Liver (tissue), 9 donors: Measurements from ENCODE around the gene SIGLEC6. TPM values are rescaled to one million over a fixed set of nuclear protein-coding genes. Genes with fewer than 3 reads are reported as not detected.

Experiments used
- DNase-seq: peaks from one replicate; pipeline ENCODE4 v3.0.0-alpha.2; 2017; ENCODE audit warnings: low spot score
- H3K27ac ChIP-seq, 2 donors: one replicate each; pipeline ENCODE4 v1.7.0; 2013; ENCODE audit warnings: inconsistent platforms in 2 of 2, low read length in 2 of 2, control low read depth in 1 of 2, low read depth in 1 of 2, mild to moderate bottlenecking in 1 of 2
- H3K27me3 ChIP-seq, 4 donors: one replicate each; pipeline versions ENCODE4 v1.6.1 to v1.7.0; 2013; ENCODE audit warnings: low read length in 3 of 4, inconsistent platforms in 1 of 4, mild to moderate bottlenecking in 1 of 4, moderate library complexity in 1 of 4; ENCODE audit not compliant: control insufficient read depth in 4 of 4, insufficient read depth in 4 of 4
- H3K36me3 ChIP-seq, 4 donors: one replicate each; pipeline versions ENCODE4 v1.6.1 to v1.7.0; 2013; ENCODE audit warnings: low read length in 3 of 4, mild to moderate bottlenecking in 3 of 4, low read depth in 1 of 4, moderate library complexity in 1 of 4; ENCODE audit not compliant: control insufficient read depth in 4 of 4, insufficient read depth in 3 of 4
- H3K4me1 ChIP-seq, 4 donors: one replicate each; pipeline versions ENCODE4 v1.6.1 to v1.7.0; 2013; ENCODE audit warnings: low read length in 3 of 4, mild to moderate bottlenecking in 3 of 4, moderate library complexity in 1 of 4; ENCODE audit not compliant: control insufficient read depth in 4 of 4, insufficient read depth in 4 of 4
- H3K4me3 ChIP-seq, 3 donors: one replicate each; pipeline versions ENCODE4 v1.6.1 to v1.7.0; 2013; ENCODE audit warnings: low read length in 3 of 3, control low read depth in 1 of 3, low read depth in 1 of 3, mild to moderate bottlenecking in 1 of 3
- H3K9ac ChIP-seq, 2 donors: one replicate each; pipeline ENCODE4 v1.7.0; 2013; ENCODE audit warnings: low read length in 2 of 2, mild to moderate bottlenecking in 2 of 2, moderate library complexity in 2 of 2, control low read depth in 1 of 2, low read depth in 1 of 2
- H3K9me3 ChIP-seq, 4 donors: one replicate each; pipeline versions ENCODE4 v1.6.1 to v1.7.0; 2013; ENCODE audit warnings: low read length in 3 of 4; ENCODE audit not compliant: control insufficient read depth in 4 of 4
- ATF3 ChIP-seq: IDR thresholded peaks from 2 replicates; pipeline ENCODE4 v1.6.1; 2016; ENCODE audit warnings: antibody characterized with exemption
- CTCF ChIP-seq: fragments of 150-350 bp; IDR thresholded peaks from 2 replicates; pipeline ENCODE4 v1.5.1; 2017; ENCODE audit warnings: improper control_type of control experiment, low read depth, low read length; ENCODE audit not compliant: missing input control
- EGR1 ChIP-seq, 2 donors: IDR thresholded peaks; 2 replicates each; pipeline ENCODE4 v1.6.1; 2016 to 2018; ENCODE audit warnings: antibody characterized with exemption in 2 of 2, low read depth in 2 of 2
- FOXA1 ChIP-seq: IDR thresholded peaks from 2 replicates; pipeline ENCODE4 v1.6.1; 2016; ENCODE audit warnings: antibody characterized with exemption
- FOXA2 ChIP-seq: IDR thresholded peaks from 2 replicates; pipeline ENCODE4 v1.6.1; 2016; ENCODE audit warnings: antibody characterized with exemption
- GABPA ChIP-seq, 2 donors: IDR thresholded peaks in 1 of 2; conservative IDR thresholded peaks in 1 of 2; 2 replicates each; pipeline ENCODE4 v1.6.1; 2016; ENCODE audit warnings: antibody characterized with exemption in 2 of 2, mild to moderate bottlenecking in 1 of 2, moderate library complexity in 1 of 2
- HNF4A ChIP-seq, 2 donors: conservative IDR thresholded peaks; 2 replicates each; pipeline ENCODE4 v1.6.1; 2016; ENCODE audit warnings: antibody characterized with exemption in 2 of 2, mild to moderate bottlenecking in 2 of 2
- JUND ChIP-seq, 2 donors: IDR thresholded peaks; 2 replicates each; pipeline ENCODE4 v1.6.1; 2016; ENCODE audit warnings: antibody characterized with exemption in 2 of 2
- MAX ChIP-seq: IDR thresholded peaks from 2 replicates; pipeline ENCODE4 v1.6.1; 2016; ENCODE audit warnings: antibody characterized with exemption
- NR2F2 ChIP-seq: IDR thresholded peaks from 2 replicates; pipeline ENCODE4 v1.6.1; 2016; ENCODE audit warnings: antibody characterized with exemption
- RAD21 ChIP-seq, 2 donors: IDR thresholded peaks; 2 replicates each; pipeline ENCODE4 v1.6.1; 2016; ENCODE audit warnings: antibody characterized with exemption in 2 of 2, mild to moderate bottlenecking in 2 of 2
- REST ChIP-seq: IDR thresholded peaks from 2 replicates; pipeline ENCODE4 v1.6.1; 2016; ENCODE audit warnings: antibody characterized with exemption, mild to moderate bottlenecking
- RXRA ChIP-seq, 2 donors: IDR thresholded peaks; 2 replicates each; pipeline ENCODE4 v1.6.1; 2017 to 2018; ENCODE audit warnings: antibody characterized with exemption in 2 of 2, mild to moderate bottlenecking in 1 of 2
- SP1 ChIP-seq: IDR thresholded peaks from 2 replicates; pipeline ENCODE4 v1.6.1; 2018; ENCODE audit warnings: antibody characterized with exemption, mild to moderate bottlenecking
- TAF1 ChIP-seq: conservative IDR thresholded peaks from 2 replicates; pipeline ENCODE4 v1.6.1; 2016; ENCODE audit warnings: antibody characterized with exemption, mild to moderate bottlenecking
- YY1 ChIP-seq: IDR thresholded peaks from 2 replicates; pipeline ENCODE4 v1.6.1; 2016; ENCODE audit warnings: antibody characterized with exemption, mild to moderate bottlenecking
- WGBS: extraction: QIAGEN DNeasy Blood & Tissue Kit; methylation state at CpG from one replicate; pipeline ENCODE4 v1.1.7; 2013; 5-methylcytosine and 5-hydroxymethylcytosine counted together
- polyA plus RNA-seq, 2 donors: library from polyadenylated mRNA; stranded (reverse) in 1 of 2; unstranded in 1 of 2; fragments of 200-250 nt in 1 of 2; fragments of >200 nt in 1 of 2; fragmentation: Nextera tagmentation in 1 of 2; extraction: Ambion mirVana in 1 of 2; gene quantifications; one replicate each; pipeline versions ENCODE4 v1.2.1 to v1.2.3, GENCODE V29; 2013 to 2015
- total RNA-seq, 2 donors: library from RNA; depleted of rRNA; stranded (reverse); fragments of >200 nt; gene quantifications; one replicate each; pipeline ENCODE4 v1.2.3, GENCODE V29; 2014
- donor health status: healthy.
- donor health status: healthy.
- donor health status: healthy.
- donor health status: healthy.
- donor health status: healthy.

SIGLEC6 gene
- total and polyA plus RNA-seq, 4 donors, result 0.08 to 0.47 (median 0.08) TPM; not detected in 1

- TF ChIP-seq CTCF (no peak), GABPA (IDR thresholded peaks at IDR 0.05 in 1 of 2, conservative IDR thresholded peaks at IDR 0.05 in 1 of 2) (no peak), HNF4A (conservative IDR thresholded peaks at IDR 0.05) (no peak), NR2F2 (no peak), SP1 (no peak)
Observed at GRCh38 chr19:51530616-51531015, 854 bp downstream of the SIGLEC6 start (continued).

- WGBS, result 60% methylated on average over 2 of the region's 2 CpGs
- no peak for DNase-seq
- H3K9me3 ChIP-seq, result no peaks in the 10 kb centered on the region
- peaks cover 0 to 8% (median 1%) of the 10 kb centered on the region in 4 donors for H3K27me3 ChIP-seq
- H3K36me3 ChIP-seq, result no peaks in the 10 kb centered on the region
- H3K27ac ChIP-seq, result no peak overlapping the region
- H3K4me1 ChIP-seq, result no peaks in the 10 kb centered on the region
- no peak overlapping the region for H3K4me3 ChIP-seq
- TF ChIP-seq ATF3, result no peak
- TF ChIP-seq TAF1, result no peak
- no peak for TF ChIP-seq MAX
- TF ChIP-seq FOXA2, result no peak
- TF ChIP-seq FOXA1, result no peak
- TF ChIP-seq CTCF, result no peak
- TF ChIP-seq RXRA (IDR thresholded peaks at IDR 0.05), result no peak
- no peak for TF ChIP-seq GABPA (IDR thresholded peaks at IDR 0.05 in 1 of 2, conservative IDR thresholded peaks at IDR 0.05 in 1 of 2)
- no peak for TF ChIP-seq RAD21 (IDR thresholded peaks at IDR 0.05)
- no peak for TF ChIP-seq SP1
- TF ChIP-seq YY1, result no peak
- TF ChIP-seq HNF4A (conservative IDR thresholded peaks at IDR 0.05), result no peak
- no peak for TF ChIP-seq JUND (IDR thresholded peaks at IDR 0.05)
- no peak for TF ChIP-seq REST
- no peak for TF ChIP-seq NR2F2
- no peak for TF ChIP-seq EGR1 (IDR thresholded peaks at IDR 0.05; ENCODE audit: low read depth in 2 of 2)
- no peak overlapping the region for H3K9ac ChIP-seq
Observed at GRCh38 chr19:51529301-51529700, 2.2 kb downstream of the SIGLEC6 start.
